GM10266 (cell line): ENCODE results near the gene LGR4.

Source experiments
- DNase-seq: peaks from one replicate; pipeline ENCODE4 v3.0.0; 2012; ENCODE audit errors: extremely low spot score
- TF ChIP-seq, protein P1 (sequence below): IDR thresholded peaks from 2 replicates; pipeline ENCODE4 v1.5.1; 2012; ENCODE audit warnings: mild to moderate bottlenecking, low read depth; ENCODE audit not compliant: control insufficient read depth, insufficient read depth; ENCODE audit errors: missing control alignments

The LGR4 gene

DNA sequence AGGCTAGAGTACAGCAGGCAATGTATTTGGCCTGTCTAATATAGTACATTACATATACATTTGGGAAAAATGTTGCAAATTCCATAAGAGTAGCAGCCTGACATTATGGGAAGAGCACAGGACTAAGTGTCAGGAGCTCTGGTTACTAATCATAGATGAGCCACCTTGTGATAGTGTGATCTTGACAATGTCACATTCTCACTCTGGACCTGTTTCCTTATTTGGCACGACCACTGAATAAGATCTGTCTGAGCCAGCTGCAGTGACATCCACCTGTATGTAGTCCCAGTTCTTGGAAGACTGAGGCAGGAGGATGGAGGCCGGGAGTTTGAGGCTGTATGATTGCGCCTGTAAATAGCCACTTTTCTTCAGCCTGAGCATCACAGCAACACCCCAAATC lies 39.6 kb upstream of the LGR4 start:
- DNase-seq = no peak
- TF ChIP-seq, protein P1, sequence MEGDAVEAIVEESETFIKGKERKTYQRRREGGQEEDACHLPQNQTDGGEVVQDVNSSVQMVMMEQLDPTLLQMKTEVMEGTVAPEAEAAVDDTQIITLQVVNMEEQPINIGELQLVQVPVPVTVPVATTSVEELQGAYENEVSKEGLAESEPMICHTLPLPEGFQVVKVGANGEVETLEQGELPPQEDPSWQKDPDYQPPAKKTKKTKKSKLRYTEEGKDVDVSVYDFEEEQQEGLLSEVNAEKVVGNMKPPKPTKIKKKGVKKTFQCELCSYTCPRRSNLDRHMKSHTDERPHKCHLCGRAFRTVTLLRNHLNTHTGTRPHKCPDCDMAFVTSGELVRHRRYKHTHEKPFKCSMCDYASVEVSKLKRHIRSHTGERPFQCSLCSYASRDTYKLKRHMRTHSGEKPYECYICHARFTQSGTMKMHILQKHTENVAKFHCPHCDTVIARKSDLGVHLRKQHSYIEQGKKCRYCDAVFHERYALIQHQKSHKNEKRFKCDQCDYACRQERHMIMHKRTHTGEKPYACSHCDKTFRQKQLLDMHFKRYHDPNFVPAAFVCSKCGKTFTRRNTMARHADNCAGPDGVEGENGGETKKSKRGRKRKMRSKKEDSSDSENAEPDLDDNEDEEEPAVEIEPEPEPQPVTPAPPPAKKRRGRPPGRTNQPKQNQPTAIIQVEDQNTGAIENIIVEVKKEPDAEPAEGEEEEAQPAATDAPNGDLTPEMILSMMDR = no peak

DNA sequence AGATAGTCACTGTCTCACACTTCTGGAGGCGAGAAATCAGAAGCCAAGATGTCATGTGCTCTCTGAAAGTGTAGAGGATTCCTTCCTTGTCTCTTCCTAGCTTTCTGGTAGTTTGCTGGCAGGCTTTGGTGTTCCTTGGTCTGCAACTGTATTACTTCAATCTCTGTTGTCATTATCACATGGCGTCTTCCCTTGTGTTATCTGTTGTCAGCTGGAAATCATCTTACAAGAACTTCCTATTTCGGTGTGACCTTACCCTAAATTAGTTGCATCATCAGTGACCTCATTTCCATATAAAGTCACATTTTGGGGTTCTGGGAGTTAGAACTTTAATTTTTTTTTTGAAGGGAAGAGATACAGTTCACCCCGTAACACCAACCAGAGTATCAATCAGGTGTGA lies 37.3 kb upstream of the LGR4 start:
- TF ChIP-seq, protein P1 = no peak
- no peak for DNase-seq

DNA sequence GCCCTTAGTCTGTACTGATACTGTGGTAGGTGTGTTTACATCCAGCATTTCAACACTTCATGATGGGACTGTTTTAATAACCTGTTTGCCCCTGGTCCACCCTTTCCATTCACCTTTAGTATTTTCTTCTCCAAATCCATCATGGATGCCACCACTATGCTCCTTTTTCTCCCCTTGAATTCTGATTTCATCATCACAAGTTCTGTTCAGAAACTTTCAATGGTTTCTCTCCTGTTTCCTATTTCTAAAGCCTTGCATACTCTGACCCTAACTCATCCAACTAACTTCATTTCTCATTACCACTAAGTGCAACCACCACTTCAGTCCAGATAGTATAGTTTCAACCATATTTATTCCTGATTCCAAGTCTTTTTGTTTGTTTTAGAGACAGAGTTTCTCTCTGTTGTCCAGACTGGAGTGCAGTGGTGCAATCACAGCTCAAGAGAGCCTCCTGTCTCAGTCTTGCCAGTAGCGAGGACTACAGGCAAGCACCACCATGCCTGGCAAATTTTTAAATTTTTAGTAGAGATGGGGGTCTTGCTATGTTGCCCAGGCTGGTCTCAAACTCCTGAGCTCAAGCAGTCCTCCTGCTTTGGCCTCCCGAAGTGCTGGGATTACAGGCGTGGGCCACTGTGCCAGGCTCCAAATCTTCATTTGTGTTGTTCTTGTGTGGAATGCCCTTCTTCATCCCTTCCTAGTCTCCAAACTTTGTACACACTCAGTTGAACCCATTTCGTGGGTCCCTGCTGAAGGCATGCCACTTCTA lies 35.1 kb upstream of the LGR4 start:
- TF ChIP-seq, protein P1 = no peak
- no peak for DNase-seq

DNA sequence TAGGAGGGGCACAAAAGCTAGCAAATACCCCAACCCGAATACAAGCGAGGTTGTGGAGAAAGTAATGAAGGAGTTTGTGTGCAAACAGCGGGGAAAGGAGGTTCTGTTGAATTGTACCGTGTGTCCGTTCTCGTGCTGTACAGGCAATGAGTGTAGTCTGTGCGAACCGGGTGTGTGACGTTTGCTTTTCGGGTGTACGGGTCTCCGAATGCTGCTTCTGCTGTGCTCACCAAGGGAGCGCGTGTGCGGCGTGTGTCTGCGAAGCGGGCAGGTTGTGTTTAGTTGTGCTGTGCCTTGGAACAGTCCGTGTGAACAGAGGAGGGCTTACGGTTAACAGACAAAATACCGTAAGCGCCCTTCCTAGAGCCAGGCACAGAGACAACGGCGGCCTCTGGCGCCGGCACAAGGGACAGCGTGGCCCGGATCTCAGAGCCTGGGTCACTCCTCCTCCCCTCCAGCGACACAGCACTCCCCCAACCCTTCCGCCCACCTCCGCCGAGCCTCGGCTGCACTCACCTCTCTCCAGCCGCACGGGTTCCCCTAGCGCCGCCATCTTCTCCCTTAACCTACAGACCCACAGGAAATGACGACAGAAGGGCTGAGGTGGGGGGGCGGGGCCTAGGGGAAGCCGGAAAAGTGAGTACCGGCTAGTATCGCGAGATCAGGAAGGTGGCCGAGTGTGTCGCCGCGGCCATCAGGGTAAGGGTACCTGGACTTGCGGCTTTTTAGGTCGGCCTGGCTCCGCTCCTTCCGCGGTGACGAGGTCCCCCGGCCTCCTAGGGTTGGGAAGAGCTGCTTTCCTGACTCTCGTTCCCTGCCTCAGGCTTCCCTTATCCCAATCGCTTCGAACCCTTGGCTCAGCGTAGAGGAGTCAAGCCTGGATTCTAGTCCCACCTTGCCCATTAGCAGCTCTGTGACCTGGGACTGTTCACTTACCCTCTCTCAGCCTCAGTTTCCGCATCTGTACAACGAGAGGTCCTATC lies 33.9 kb upstream of the LGR4 start, which contains the start of gene LIN7C:
Gene LIN7C (minus strand): TSS at position 570 of the 983 bp plus-strand sequence. CDS start 17 bp downstream, at position 553.
- peak; percentile 88 for DNase-seq
- TF ChIP-seq, protein P1 = peak; percentile 29

DNA sequence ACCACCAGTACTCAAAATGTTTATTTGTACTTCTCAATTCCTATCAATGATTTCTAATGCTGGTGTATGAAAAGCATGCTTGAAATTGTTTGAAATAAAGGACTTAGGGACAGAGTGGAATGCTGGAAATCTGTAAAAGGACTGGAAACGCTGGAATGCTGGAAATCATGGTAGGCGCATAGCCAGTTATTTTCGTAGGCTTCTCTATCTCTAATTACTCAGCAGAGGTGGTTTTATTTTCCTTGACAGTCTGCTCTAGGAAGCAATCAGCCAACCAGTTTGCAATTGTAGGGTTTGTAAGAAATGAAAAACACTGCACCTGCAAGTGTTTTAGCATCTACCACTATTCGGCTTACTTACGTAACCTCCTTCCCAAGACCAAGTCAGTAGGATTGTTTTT lies 33.2 kb upstream of the LGR4 start:
- no peak for DNase-seq
- TF ChIP-seq, protein P1 = no peak

DNA sequence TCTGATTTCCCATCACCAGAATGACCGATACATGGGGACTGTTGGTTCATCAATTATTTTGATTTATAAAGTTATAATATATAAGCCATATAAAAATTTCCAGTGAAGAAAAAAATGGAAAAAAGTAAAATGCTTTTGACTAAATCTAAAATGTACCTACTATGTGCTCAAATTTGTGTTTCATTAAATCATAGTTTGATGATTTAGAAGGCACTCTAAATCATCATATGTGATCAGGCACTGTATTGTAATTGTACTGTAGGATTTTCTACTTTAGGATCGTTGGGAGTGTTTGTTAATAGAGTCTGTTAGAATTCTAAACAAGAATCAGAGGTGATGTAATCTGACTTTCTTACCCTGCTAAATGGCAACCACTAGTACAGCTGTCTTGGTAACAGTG lies 31.6 kb upstream of the LGR4 start:
- TF ChIP-seq, protein P1 = no peak
- no peak for DNase-seq
